Astrocyte (in vitro differentiated cells and primary cell): ENCODE measurements around the gene SCAPER. TPM values are rescaled to one million over a fixed set of nuclear protein-coding genes. Genes with fewer than 3 reads are reported as not detected.

ENCODE experiments used
- DNase-seq: peaks from one replicate; pipeline ENCODE4 v3.0.0-alpha.2; 2010; ENCODE audit warnings: low read depth
- FAIRE-seq: peaks from 2 replicates; lab custom pipeline; 2011; peaks lifted over from hg19 to GRCh38; lab: Jason Lieb, UNC
- H2AFZ ChIP-seq: 2 replicates; pipeline ENCODE4 v1.6.0; 2012; ENCODE audit warnings: low read depth, low read length, inconsistent platforms
- H3K27ac ChIP-seq: 2 replicates; pipeline ENCODE4 v1.5.1; 2011; ENCODE audit warnings: low read depth, low read length, inconsistent platforms
- H3K27me3 ChIP-seq: 2 replicates; pipeline ENCODE4 v1.6.0; 2011; ENCODE audit warnings: low read length, inconsistent platforms; ENCODE audit not compliant: insufficient read depth
- H3K36me3 ChIP-seq: 2 replicates; pipeline ENCODE4 v1.5.1; 2011; ENCODE audit warnings: low read length, inconsistent platforms; ENCODE audit not compliant: insufficient read depth
- H3K4me1 ChIP-seq: 2 replicates; pipeline ENCODE4 v1.5.1; 2011; ENCODE audit warnings: low read length, inconsistent platforms; ENCODE audit not compliant: insufficient read depth
- H3K4me2 ChIP-seq: 2 replicates; pipeline ENCODE4 v1.6.0; 2012; ENCODE audit warnings: low read length, inconsistent platforms
- H3K4me3 ChIP-seq: 2 replicates; pipeline ENCODE4 v1.5.1; 2011; ENCODE audit warnings: low read depth, mild to moderate bottlenecking, low read length, inconsistent platforms; ENCODE audit not compliant: insufficient read depth
- H3K79me2 ChIP-seq: 2 replicates; pipeline ENCODE4 v1.6.0; 2012; ENCODE audit warnings: mild to moderate bottlenecking, low read length, inconsistent platforms; ENCODE audit not compliant: insufficient read depth
- H3K9ac ChIP-seq: 2 replicates; pipeline ENCODE4 v1.6.0; 2012; ENCODE audit warnings: mild to moderate bottlenecking, low read length, inconsistent platforms
- H3K9me3 ChIP-seq: 2 replicates; pipeline ENCODE4 v1.5.1; 2012; ENCODE audit warnings: low read depth, mild to moderate bottlenecking, low read length, inconsistent platforms; ENCODE audit not compliant: insufficient read depth
- H4K20me1 ChIP-seq: 2 replicates; pipeline ENCODE4 v1.6.0; 2012; ENCODE audit warnings: low read length, inconsistent platforms; ENCODE audit not compliant: insufficient read depth
- H3K27ac Mint-ChIP-seq: one replicate; pipeline ENCODE4 v1.8.0; 2021; ENCODE audit warnings: mild to moderate bottlenecking, mixed read lengths; ENCODE audit not compliant: unreplicated experiment
- H3K27me3 Mint-ChIP-seq: one replicate; pipeline ENCODE4 v1.8.0; 2021; ENCODE audit warnings: low read depth, mixed read lengths; ENCODE audit not compliant: unreplicated experiment
- H3K36me3 Mint-ChIP-seq: one replicate; pipeline ENCODE4 v1.8.0; 2021; ENCODE audit warnings: low read depth, mixed read lengths; ENCODE audit not compliant: unreplicated experiment
- H3K4me1 Mint-ChIP-seq: one replicate; pipeline ENCODE4 v1.8.0; 2021; ENCODE audit warnings: low read depth, mixed read lengths; ENCODE audit not compliant: unreplicated experiment
- H3K4me3 Mint-ChIP-seq: one replicate; pipeline ENCODE4 v1.8.0; 2021; ENCODE audit warnings: mild to moderate bottlenecking, moderate library complexity, mixed read lengths; ENCODE audit not compliant: unreplicated experiment
- H3K9me3 Mint-ChIP-seq: one replicate; pipeline ENCODE4 v1.8.0; 2021; ENCODE audit warnings: mild to moderate bottlenecking, mixed read lengths; ENCODE audit not compliant: unreplicated experiment
- EZH2 ChIP-seq: IDR thresholded peaks from 2 replicates; pipeline ENCODE4 v1.6.1; 2012; ENCODE audit warnings: mild to moderate bottlenecking, low read length, inconsistent platforms; ENCODE audit not compliant: insufficient read depth
- total RNA-seq: library from RNA; stranded (reverse); gene quantifications from 2 replicates; pipeline ENCODE4 v1.2.1, GENCODE V29; 2021
- TF ChIP-seq, protein P1 (sequence below): IDR thresholded peaks from 2 replicates; pipeline ENCODE4 v1.5.1; 2011; ENCODE audit warnings: low read depth, mild to moderate bottlenecking, inconsistent platforms, low read length, moderate library complexity; ENCODE audit not compliant: insufficient read depth

Gene SCAPER
- total RNA-seq, 1 donor from 2014 or later: 8.6 TPM

DNA sequence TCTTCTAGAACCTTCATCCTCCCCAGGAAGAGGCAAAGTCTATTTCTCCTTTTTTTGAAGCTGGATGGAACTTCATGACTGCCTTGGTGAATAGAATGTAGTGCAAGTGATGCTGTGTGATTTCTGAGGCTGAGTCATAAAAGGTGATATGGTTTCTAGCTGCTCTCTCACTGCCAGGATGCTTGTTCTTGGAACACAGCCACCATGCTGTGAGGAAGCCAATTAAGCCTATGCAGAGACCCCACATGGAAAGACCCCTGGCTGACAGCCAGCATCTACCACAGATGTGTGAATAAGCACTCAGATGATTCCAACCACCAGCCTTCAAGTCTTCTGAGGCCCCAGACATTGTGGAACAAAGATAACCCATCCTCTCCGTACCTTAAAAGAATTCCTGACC lies 511.5 kb downstream of the SCAPER start:
- Histone ChIP-seq H3K27me3 (no peaks in the 10 kb centered on the region), H3K4me1 (no peaks in the 10 kb centered on the region), H3K9me3 (no peaks in the 10 kb centered on the region), H3K36me3 (no peaks in the 10 kb centered on the region), H4K20me1 (no peaks in the 10 kb centered on the region), H3K4me3 (no peak overlapping the region), H3K9ac (no peak overlapping the region), H3K79me2 (no peaks in the 10 kb centered on the region), H3K27ac (no peak overlapping the region), H2AFZ (no peak overlapping the region), H3K4me2 (no peak overlapping the region)
- no peaks in the 10 kb centered on the region for H3K4me1 Mint-ChIP-seq
- FAIRE-seq (no peak), DNase-seq (peak; percentile 60)
- no peaks in the 10 kb centered on the region for H3K9me3 Mint-ChIP-seq
- H3K27ac Mint-ChIP-seq: no peak overlapping the region
- TF ChIP-seq, protein P1, sequence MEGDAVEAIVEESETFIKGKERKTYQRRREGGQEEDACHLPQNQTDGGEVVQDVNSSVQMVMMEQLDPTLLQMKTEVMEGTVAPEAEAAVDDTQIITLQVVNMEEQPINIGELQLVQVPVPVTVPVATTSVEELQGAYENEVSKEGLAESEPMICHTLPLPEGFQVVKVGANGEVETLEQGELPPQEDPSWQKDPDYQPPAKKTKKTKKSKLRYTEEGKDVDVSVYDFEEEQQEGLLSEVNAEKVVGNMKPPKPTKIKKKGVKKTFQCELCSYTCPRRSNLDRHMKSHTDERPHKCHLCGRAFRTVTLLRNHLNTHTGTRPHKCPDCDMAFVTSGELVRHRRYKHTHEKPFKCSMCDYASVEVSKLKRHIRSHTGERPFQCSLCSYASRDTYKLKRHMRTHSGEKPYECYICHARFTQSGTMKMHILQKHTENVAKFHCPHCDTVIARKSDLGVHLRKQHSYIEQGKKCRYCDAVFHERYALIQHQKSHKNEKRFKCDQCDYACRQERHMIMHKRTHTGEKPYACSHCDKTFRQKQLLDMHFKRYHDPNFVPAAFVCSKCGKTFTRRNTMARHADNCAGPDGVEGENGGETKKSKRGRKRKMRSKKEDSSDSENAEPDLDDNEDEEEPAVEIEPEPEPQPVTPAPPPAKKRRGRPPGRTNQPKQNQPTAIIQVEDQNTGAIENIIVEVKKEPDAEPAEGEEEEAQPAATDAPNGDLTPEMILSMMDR: no peak
- no peak for TF ChIP-seq EZH2
- peaks cover 5% of the 10 kb centered on the region for H3K27me3 Mint-ChIP-seq
- peaks cover 2% of the 10 kb centered on the region for H3K36me3 Mint-ChIP-seq
- H3K4me3 Mint-ChIP-seq: no peak overlapping the region

DNA sequence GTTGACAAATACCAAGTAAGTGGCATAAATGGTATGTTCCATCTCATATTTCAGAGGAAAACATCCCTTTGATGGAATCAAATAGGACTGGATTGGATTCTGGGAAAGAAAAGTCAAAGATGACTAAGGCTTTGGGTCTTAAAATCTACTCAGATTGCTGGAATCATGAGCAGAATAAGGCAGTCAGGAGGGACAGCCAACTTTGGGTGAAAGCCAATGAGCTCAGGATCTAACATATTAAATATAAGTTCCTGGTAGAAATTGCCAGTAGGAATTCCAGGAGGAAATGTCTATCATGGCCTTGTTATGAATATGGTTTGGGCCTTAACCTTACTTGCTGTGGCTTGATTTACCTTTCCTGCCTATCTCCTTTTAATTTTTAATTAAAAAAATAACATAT lies 513.3 kb downstream of the SCAPER start:
- Histone ChIP-seq H3K79me2 (no peaks in the 10 kb centered on the region), H3K9ac (no peak overlapping the region), H4K20me1 (no peaks in the 10 kb centered on the region), H3K27ac (no peak overlapping the region), H3K4me3 (no peak overlapping the region), H3K4me1 (no peaks in the 10 kb centered on the region), H3K36me3 (no peaks in the 10 kb centered on the region), H2AFZ (no peak overlapping the region), H3K9me3 (no peaks in the 10 kb centered on the region), H3K27me3 (no peaks in the 10 kb centered on the region), H3K4me2 (no peak overlapping the region)
- DNase-seq (no peak), FAIRE-seq (no peak)
- Mint-ChIP-seq H3K4me3 (no peak overlapping the region), H3K4me1 (no peaks in the 10 kb centered on the region), H3K36me3 (peaks cover 2% of the 10 kb centered on the region), H3K27ac (no peak overlapping the region), H3K27me3 (peaks cover 5% of the 10 kb centered on the region), H3K9me3 (no peaks in the 10 kb centered on the region)
- TF ChIP-seq, protein P1: no peak
- TF ChIP-seq EZH2: no peak

DNA sequence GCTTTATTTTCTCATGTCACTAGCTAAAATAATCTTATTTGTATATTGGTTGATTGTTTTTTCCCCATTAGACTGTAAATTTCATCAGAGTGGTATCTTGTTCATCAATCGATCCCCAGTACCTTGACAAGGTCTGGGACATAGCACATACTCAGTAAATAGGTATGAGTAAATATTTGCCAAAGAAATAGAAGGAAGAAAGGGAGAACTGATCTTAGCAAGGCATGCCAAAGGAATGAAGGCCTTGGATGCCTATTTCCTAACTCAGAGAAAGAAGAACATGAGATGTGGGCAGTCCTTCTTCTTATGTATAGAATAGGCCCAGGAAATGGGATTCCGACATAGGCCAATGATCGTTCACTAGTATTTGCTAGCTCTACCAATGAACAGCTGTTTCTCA lies 513.8 kb downstream of the SCAPER start:
- Histone ChIP-seq H4K20me1 (no peaks in the 10 kb centered on the region), H3K27ac (no peak overlapping the region), H3K79me2 (no peaks in the 10 kb centered on the region), H3K4me1 (no peaks in the 10 kb centered on the region), H2AFZ (no peak overlapping the region), H3K9ac (no peak overlapping the region), H3K4me3 (no peak overlapping the region), H3K36me3 (no peaks in the 10 kb centered on the region), H3K4me2 (no peak overlapping the region), H3K9me3 (no peaks in the 10 kb centered on the region), H3K27me3 (no peaks in the 10 kb centered on the region)
- Mint-ChIP-seq H3K4me1 (no peaks in the 10 kb centered on the region), H3K9me3 (no peaks in the 10 kb centered on the region), H3K4me3 (no peak overlapping the region), H3K36me3 (peaks cover 2% of the 10 kb centered on the region), H3K27ac (no peak overlapping the region), H3K27me3 (peaks cover 5% of the 10 kb centered on the region)
- FAIRE-seq (no peak), DNase-seq (no peak)
- TF ChIP-seq, protein P1: no peak
- no peak for TF ChIP-seq EZH2
